SK-N-SH (cell line): ENCODE measurements around the gene CD93. TPM values are rescaled to one million over a fixed set of nuclear protein-coding genes. Genes with fewer than 3 reads are reported as not detected.

Source experiments
- CTCF ChIA-PET: fragments of 300-600, 350-600 bp; formaldehyde crosslinking; extraction: SDS; loops from one replicate; lab custom pipeline; 2021; lab: Yijun Ruan, JAX
- POLR2A ChIA-PET: fragments of 350-600 bp; sonication (Branson Sonifier 250); formaldehyde crosslinking; extraction: SDS; loops from one replicate; lab custom pipeline; 2020; ENCODE audit warnings: antibody characterized with exemption, inconsistent platforms; lab: Yijun Ruan, JAX
- DNase-seq: peaks from one replicate; pipeline ENCODE4 v3.0.0; 2012
- H2AFZ ChIP-seq: fragments of 200-600 bp; sonication (generic); 2 replicates; pipeline ENCODE4 v1.8.1; 2016; ENCODE audit warnings: antibody characterized with exemption, mild to moderate bottlenecking, low read depth
- H3F3A ChIP-seq: fragments of 200-600 bp; sonication (generic); replicated peaks from 2 replicates; pipeline ENCODE3; 2016; ENCODE audit warnings: antibody characterized with exemption, mild to moderate bottlenecking; ENCODE audit not compliant: insufficient read depth
- H3K27ac ChIP-seq, 2 experiments: fragments of 200-500 bp in 1 of 2; fragments of 200-600 bp in 1 of 2; sonication (Bioruptor generic) in 1 of 2; sonication (generic), shearing (Covaris generic) in 1 of 2; 2 replicates each; pipeline versions ENCODE4 v1.5.1 to v1.6.1; 2014 to 2016; ENCODE audit warnings: low read depth in 2 of 2, inconsistent platforms in 1 of 2, low read length in 1 of 2, mild to moderate bottlenecking in 1 of 2, mixed read lengths in 1 of 2
- H3K27me3 ChIP-seq: fragments of 200-600 bp; sonication (generic), shearing (Covaris generic); 2 replicates; pipeline ENCODE4 v1.6.1; 2016; ENCODE audit warnings: mixed run types; ENCODE audit not compliant: insufficient read depth
- H3K36me3 ChIP-seq, 2 experiments: fragments of 200-500 bp in 1 of 2; fragments of 200-600 bp in 1 of 2; sonication (Bioruptor generic) in 1 of 2; sonication (generic) in 1 of 2; replicated peaks in 1 of 2; 2 replicates each; pipeline versions ENCODE3 to v1.5.1; 2014 to 2016; ENCODE audit warnings: low read length in 1 of 2, mild to moderate bottlenecking in 1 of 2; ENCODE audit not compliant: insufficient read depth in 2 of 2, control insufficient read depth in 1 of 2
- H3K4me1 ChIP-seq, 2 experiments: fragments of 200-500 bp in 1 of 2; fragments of 200-600 bp in 1 of 2; sonication (Bioruptor generic) in 1 of 2; sonication (generic), shearing (Covaris generic) in 1 of 2; 2 replicates each; pipeline versions ENCODE4 v1.5.1 to v1.6.1; 2014 to 2016; ENCODE audit warnings: low read depth in 1 of 2, low read length in 1 of 2, mixed run types in 1 of 2; ENCODE audit not compliant: insufficient read depth in 2 of 2, control insufficient read depth in 1 of 2
- H3K4me2 ChIP-seq: fragments of 200-600 bp; sonication (generic), shearing (Covaris generic); 2 replicates; pipeline ENCODE4 v1.6.1; 2017; ENCODE audit warnings: mixed run types
- H3K4me3 ChIP-seq, 2 experiments: fragments of 200-500 bp in 1 of 2; fragments of 200-600 bp in 1 of 2; sonication (Bioruptor generic) in 1 of 2; sonication (generic), shearing (Covaris generic) in 1 of 2; 2 replicates each; pipeline versions ENCODE4 v1.5.1 to v1.8.1; 2014 to 2016; ENCODE audit warnings: low read depth in 2 of 2, inconsistent platforms in 1 of 2, low read length in 1 of 2, mild to moderate bottlenecking in 1 of 2, mixed read lengths in 1 of 2, moderate library complexity in 1 of 2
- H3K79me2 ChIP-seq: fragments of 200-600 bp; sonication (generic); 2 replicates; pipeline ENCODE4 v1.8.1; 2017; ENCODE audit warnings: mild to moderate bottlenecking; ENCODE audit not compliant: insufficient read depth
- H3K9ac ChIP-seq: fragments of 200-600 bp; sonication (generic); 2 replicates; pipeline ENCODE4 v1.6.1; 2017; ENCODE audit warnings: mixed run types
- H3K9me2 ChIP-seq: fragments of 200-600 bp; sonication (generic); 2 replicates; pipeline ENCODE4 v1.6.1; 2017; ENCODE audit warnings: mixed run types
- H3K9me3 ChIP-seq: fragments of 200-600 bp; sonication (generic); 2 replicates; pipeline ENCODE4 v1.6.1; 2017; ENCODE audit warnings: mixed run types, mild to moderate bottlenecking, moderate library complexity
- H4K20me1 ChIP-seq: fragments of 200-600 bp; sonication (generic); 2 replicates; pipeline ENCODE4 v1.6.1; 2017; ENCODE audit warnings: mild to moderate bottlenecking, mixed run types; ENCODE audit not compliant: insufficient read depth
- CHD2 ChIP-seq: fragments of 150-350 bp; IDR thresholded peaks from 2 replicates; pipeline ENCODE4 v1.6.1; 2018; ENCODE audit warnings: low read length; ENCODE audit not compliant: partially characterized antibody
- ELF1 ChIP-seq: IDR thresholded peaks from 2 replicates; pipeline ENCODE4 v1.4.0; 2012
- FOXJ3 ChIP-seq: sonication (generic); formaldehyde crosslinking; IDR thresholded peaks from 2 replicates; pipeline ENCODE4 v1.5.1; 2020; ENCODE audit warnings: mild to moderate bottlenecking, missing genetic modification reagents
- FOXM1 ChIP-seq: IDR thresholded peaks from 2 replicates; pipeline ENCODE4 v1.4.0; 2012; ENCODE audit warnings: low read depth, mild to moderate bottlenecking
- GABPA ChIP-seq: IDR thresholded peaks from 2 replicates; pipeline ENCODE4 v1.4.0; 2012; ENCODE audit warnings: low read depth, mild to moderate bottlenecking
- GATA2 ChIP-seq: sonication (generic); formaldehyde crosslinking; IDR thresholded peaks from 2 replicates; pipeline ENCODE4 v1.5.0; 2020; ENCODE audit warnings: mild to moderate bottlenecking, missing genetic modification reagents
- JUND ChIP-seq: IDR thresholded peaks from 2 replicates; pipeline ENCODE4 v1.4.0; 2012
- MEF2A ChIP-seq: IDR thresholded peaks from 2 replicates; pipeline ENCODE4 v1.4.0; 2012; ENCODE audit warnings: low read depth, borderline replicate concordance
- MXI1 ChIP-seq: IDR thresholded peaks from 2 replicates; pipeline ENCODE4 v1.6.1; 2012; ENCODE audit warnings: mild to moderate bottlenecking, low read depth, low read length, improper control_type of control experiment
- NFIC ChIP-seq: IDR thresholded peaks from 2 replicates; pipeline ENCODE4 v1.4.0; 2012; ENCODE audit warnings: borderline replicate concordance
- NRF1 ChIP-seq: IDR thresholded peaks from 2 replicates; pipeline ENCODE4 v1.6.1; 2012; ENCODE audit warnings: low read depth, mild to moderate bottlenecking, low read length
- POLR2AphosphoS5 ChIP-seq: IDR thresholded peaks from 2 replicates; pipeline ENCODE4 v1.6.1; 2012; ENCODE audit warnings: low read depth, low read length
- RAD21 ChIP-seq: IDR thresholded peaks from 2 replicates; pipeline ENCODE4 v1.6.1; 2012; ENCODE audit warnings: mild to moderate bottlenecking, low read length
- RCOR1 ChIP-seq: fragments of 150-350 bp; IDR thresholded peaks from 2 replicates; pipeline ENCODE4 v1.6.1; 2017; ENCODE audit warnings: antibody characterized with exemption, low read length
- TAF1 ChIP-seq: IDR thresholded peaks from 2 replicates; pipeline ENCODE4 v1.6.1; 2012; ENCODE audit warnings: low read depth, mild to moderate bottlenecking, low read length, moderate library complexity, borderline replicate concordance
- YY1 ChIP-seq: IDR thresholded peaks from 2 replicates; pipeline ENCODE4 v1.4.0; 2012; ENCODE audit warnings: low read depth, mild to moderate bottlenecking
- WGBS: methylation state at CpG from one replicate; pipeline ENCODE4 v1.1.6; 2017; ENCODE audit warnings: low lambda C conversion rate; 5-methylcytosine and 5-hydroxymethylcytosine counted together
- polyA plus RNA-seq, 3 experiments: library from polyadenylated mRNA; depleted of rRNA; stranded (reverse); fragments of >200 nt; gene quantifications; 2 replicates each; pipeline ENCODE4 v1.2.3, GENCODE V29; 2012
- TF ChIP-seq, protein P1 (sequence below): IDR thresholded peaks from 2 replicates; pipeline ENCODE4 v1.4.0; 2012; ENCODE audit warnings: low read depth
- TF ChIP-seq, protein P2 (sequence below): IDR thresholded peaks from 2 replicates; pipeline ENCODE4 v1.6.1; 2012; ENCODE audit warnings: mild to moderate bottlenecking, low read depth, low read length, moderate library complexity
- TF ChIP-seq, protein P3 (sequence below): IDR thresholded peaks from 2 replicates; pipeline ENCODE4 v1.4.0; 2012; ENCODE audit warnings: low read depth, borderline replicate concordance
- TF ChIP-seq, protein P4 (sequence below): IDR thresholded peaks from 2 replicates; pipeline ENCODE4 v1.4.0; 2012; ENCODE audit warnings: low read depth, borderline replicate concordance
- TF ChIP-seq, protein P5 (sequence below): IDR thresholded peaks from 2 replicates; pipeline ENCODE4; 2012
- TF ChIP-seq, protein P6 (sequence below): fragments of 150-350 bp; IDR thresholded peaks from 2 replicates; pipeline ENCODE4 v1.6.1; 2016; ENCODE audit warnings: mild to moderate bottlenecking, low read depth, low read length

The CD93 gene
- polyA plus RNA-seq, 1 of the 3 experiments (the other 2 are of a cell fraction), result 0.03 TPM

- DNase-seq, result no peak
- H3K4me3 ChIP-seq, result no peak overlapping the region
- H3K9ac ChIP-seq, result no peak overlapping the region
- H3K4me2 ChIP-seq, result no peak overlapping the region
- H4K20me1 ChIP-seq, result no peaks in the 10 kb centered on the region
- H3F3A ChIP-seq, result no peaks in the 10 kb centered on the region
- TF ChIP-seq FOXJ3 (CRISPR knock-in tag) (no peak), JUND (no peak), TAF1 (no peak), RAD21 (no peak), GATA2 (CRISPR knock-in tag) (no peak), NRF1 (no peak), ELF1 (no peak), RCOR1 (no peak), GABPA (no peak), MXI1 (no peak)
- TF ChIP-seq, protein P1, sequence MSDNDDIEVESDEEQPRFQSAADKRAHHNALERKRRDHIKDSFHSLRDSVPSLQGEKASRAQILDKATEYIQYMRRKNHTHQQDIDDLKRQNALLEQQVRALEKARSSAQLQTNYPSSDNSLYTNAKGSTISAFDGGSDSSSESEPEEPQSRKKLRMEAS, result no peak
- TF ChIP-seq, protein P2, sequence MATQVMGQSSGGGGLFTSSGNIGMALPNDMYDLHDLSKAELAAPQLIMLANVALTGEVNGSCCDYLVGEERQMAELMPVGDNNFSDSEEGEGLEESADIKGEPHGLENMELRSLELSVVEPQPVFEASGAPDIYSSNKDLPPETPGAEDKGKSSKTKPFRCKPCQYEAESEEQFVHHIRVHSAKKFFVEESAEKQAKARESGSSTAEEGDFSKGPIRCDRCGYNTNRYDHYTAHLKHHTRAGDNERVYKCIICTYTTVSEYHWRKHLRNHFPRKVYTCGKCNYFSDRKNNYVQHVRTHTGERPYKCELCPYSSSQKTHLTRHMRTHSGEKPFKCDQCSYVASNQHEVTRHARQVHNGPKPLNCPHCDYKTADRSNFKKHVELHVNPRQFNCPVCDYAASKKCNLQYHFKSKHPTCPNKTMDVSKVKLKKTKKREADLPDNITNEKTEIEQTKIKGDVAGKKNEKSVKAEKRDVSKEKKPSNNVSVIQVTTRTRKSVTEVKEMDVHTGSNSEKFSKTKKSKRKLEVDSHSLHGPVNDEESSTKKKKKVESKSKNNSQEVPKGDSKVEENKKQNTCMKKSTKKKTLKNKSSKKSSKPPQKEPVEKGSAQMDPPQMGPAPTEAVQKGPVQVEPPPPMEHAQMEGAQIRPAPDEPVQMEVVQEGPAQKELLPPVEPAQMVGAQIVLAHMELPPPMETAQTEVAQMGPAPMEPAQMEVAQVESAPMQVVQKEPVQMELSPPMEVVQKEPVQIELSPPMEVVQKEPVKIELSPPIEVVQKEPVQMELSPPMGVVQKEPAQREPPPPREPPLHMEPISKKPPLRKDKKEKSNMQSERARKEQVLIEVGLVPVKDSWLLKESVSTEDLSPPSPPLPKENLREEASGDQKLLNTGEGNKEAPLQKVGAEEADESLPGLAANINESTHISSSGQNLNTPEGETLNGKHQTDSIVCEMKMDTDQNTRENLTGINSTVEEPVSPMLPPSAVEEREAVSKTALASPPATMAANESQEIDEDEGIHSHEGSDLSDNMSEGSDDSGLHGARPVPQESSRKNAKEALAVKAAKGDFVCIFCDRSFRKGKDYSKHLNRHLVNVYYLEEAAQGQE, result no peak
- TF ChIP-seq, protein P3, sequence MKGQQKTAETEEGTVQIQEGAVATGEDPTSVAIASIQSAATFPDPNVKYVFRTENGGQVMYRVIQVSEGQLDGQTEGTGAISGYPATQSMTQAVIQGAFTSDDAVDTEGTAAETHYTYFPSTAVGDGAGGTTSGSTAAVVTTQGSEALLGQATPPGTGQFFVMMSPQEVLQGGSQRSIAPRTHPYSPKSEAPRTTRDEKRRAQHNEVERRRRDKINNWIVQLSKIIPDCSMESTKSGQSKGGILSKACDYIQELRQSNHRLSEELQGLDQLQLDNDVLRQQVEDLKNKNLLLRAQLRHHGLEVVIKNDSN, result no peak
- CTCF ChIA-PET, result no interaction called here
- no peaks in the 10 kb centered on the region for H3K79me2 ChIP-seq
- H3K9me2 ChIP-seq, result no peaks in the 10 kb centered on the region
- H3K27me3 ChIP-seq, result peaks cover 53% of the 10 kb centered on the region
- no peaks in the 10 kb centered on the region for H3K36me3 ChIP-seq
- no peak overlapping the region for H2AFZ ChIP-seq
- POLR2A ChIA-PET, result no interaction called here
- H3K27ac ChIP-seq, result no peak overlapping the region
- no peaks in the 10 kb centered on the region for H3K9me3 ChIP-seq
- H3K4me1 ChIP-seq, result no peaks in the 10 kb centered on the region
- WGBS, result 33% methylated on average over 4 of the region's 4 CpGs
Measured at GRCh38 chr20:23077277-23077676, 8.8 kb downstream of the CD93 start.

DNA sequence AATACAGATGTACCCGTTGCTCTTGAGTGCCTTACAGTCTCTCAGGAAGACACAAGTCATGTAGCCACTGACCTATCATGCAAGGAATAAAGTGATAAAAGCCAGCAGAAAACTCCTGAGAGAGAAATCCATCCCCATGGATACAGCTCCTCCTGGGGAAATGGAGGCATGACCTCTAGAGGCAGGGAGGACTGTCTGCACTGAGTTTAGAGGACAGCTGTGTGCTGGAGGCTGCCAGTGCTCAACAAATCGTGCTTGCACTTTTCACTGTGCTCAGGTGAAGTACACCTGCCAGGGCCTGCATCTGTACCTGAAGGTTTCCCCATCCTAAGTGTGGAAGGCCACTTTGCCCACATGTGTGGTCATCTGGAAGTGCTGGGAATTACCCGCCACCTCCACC lies 12.1 kb downstream of the CD93 start:
- Histone ChIP-seq H3K4me1 (no peaks in the 10 kb centered on the region), H3K9ac (no peak overlapping the region), H3K9me3 (no peaks in the 10 kb centered on the region), H3K4me3 (no peak overlapping the region), H3K4me2 (no peak overlapping the region), H3F3A (no peaks in the 10 kb centered on the region), H4K20me1 (no peaks in the 10 kb centered on the region), H3K9me2 (no peaks in the 10 kb centered on the region), H2AFZ (no peak overlapping the region), H3K36me3 (no peaks in the 10 kb centered on the region), H3K27ac (no peak overlapping the region), H3K79me2 (no peaks in the 10 kb centered on the region), H3K27me3 (peaks cover 39% of the 10 kb centered on the region)
- ChIA-PET CTCF (no interaction called here), POLR2A (no interaction called here)
- TF ChIP-seq, protein P4, sequence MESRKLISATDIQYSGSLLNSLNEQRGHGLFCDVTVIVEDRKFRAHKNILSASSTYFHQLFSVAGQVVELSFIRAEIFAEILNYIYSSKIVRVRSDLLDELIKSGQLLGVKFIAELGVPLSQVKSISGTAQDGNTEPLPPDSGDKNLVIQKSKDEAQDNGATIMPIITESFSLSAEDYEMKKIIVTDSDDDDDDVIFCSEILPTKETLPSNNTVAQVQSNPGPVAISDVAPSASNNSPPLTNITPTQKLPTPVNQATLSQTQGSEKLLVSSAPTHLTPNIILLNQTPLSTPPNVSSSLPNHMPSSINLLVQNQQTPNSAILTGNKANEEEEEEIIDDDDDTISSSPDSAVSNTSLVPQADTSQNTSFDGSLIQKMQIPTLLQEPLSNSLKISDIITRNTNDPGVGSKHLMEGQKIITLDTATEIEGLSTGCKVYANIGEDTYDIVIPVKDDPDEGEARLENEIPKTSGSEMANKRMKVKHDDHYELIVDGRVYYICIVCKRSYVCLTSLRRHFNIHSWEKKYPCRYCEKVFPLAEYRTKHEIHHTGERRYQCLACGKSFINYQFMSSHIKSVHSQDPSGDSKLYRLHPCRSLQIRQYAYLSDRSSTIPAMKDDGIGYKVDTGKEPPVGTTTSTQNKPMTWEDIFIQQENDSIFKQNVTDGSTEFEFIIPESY, result no peak
- TF ChIP-seq, protein P5, sequence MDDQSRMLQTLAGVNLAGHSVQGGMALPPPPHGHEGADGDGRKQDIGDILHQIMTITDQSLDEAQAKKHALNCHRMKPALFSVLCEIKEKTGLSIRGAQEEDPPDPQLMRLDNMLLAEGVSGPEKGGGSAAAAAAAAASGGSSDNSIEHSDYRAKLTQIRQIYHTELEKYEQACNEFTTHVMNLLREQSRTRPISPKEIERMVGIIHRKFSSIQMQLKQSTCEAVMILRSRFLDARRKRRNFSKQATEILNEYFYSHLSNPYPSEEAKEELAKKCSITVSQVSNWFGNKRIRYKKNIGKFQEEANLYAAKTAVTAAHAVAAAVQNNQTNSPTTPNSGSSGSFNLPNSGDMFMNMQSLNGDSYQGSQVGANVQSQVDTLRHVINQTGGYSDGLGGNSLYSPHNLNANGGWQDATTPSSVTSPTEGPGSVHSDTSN, result no peak
- TF ChIP-seq MEF2A, result no peak
- no peak for TF ChIP-seq MXI1
- TF ChIP-seq RCOR1, result no peak
- TF ChIP-seq, protein P6, sequence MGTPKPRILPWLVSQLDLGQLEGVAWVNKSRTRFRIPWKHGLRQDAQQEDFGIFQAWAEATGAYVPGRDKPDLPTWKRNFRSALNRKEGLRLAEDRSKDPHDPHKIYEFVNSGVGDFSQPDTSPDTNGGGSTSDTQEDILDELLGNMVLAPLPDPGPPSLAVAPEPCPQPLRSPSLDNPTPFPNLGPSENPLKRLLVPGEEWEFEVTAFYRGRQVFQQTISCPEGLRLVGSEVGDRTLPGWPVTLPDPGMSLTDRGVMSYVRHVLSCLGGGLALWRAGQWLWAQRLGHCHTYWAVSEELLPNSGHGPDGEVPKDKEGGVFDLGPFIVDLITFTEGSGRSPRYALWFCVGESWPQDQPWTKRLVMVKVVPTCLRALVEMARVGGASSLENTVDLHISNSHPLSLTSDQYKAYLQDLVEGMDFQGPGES, result no peak
- no peak for TF ChIP-seq RAD21
- TF ChIP-seq FOXM1, result no peak
- TF ChIP-seq YY1, result no peak
- TF ChIP-seq FOXJ3 (CRISPR knock-in tag), result no peak
- no peak for TF ChIP-seq CHD2
- no peak for TF ChIP-seq NFIC
- TF ChIP-seq POLR2AphosphoS5, result no peak
- TF ChIP-seq JUND, result no peak
- no peak for DNase-seq
- WGBS, result 17% methylated on average over 3 of the region's 3 CpGs
